ENCODE results near the gene MED29. TPM values are rescaled to one million over a fixed set of nuclear protein-coding genes. Genes with fewer than 3 reads are reported as not detected.

The MED29 gene
- total and polyA plus RNA-seq, 2 of the 13 experiments (the other 11 are each of a cell fraction or from before 2014, with no cell fraction given) = 14.0 to 19.7 TPM

- TF ChIP-seq ZBTB7B (CRISPR knock-in tag; IDR thresholded peaks at IDR 0.05) (peak; percentile 33; the same call in 1 of the 2 replicates), KDM5A (IDR thresholded peaks at IDR 0.05; ENCODE audit: borderline replicate concordance, low read length) (peak; percentile 61; the same call in 1 of the 2 replicates), EEA1 (CRISPR knock-in tag; IDR thresholded peaks at IDR 0.05; ENCODE audit: borderline replicate concordance) (peak; percentile 71; the same call in 1 of the 2 replicates), PAWR (CRISPR knock-in tag; IDR thresholded peaks at IDR 0.05; ENCODE audit: borderline replicate concordance) (no peak), RAD21 (CRISPR knock-in tag; IDR thresholded peaks at IDR 0.05) (0 out of 2 replicates have a peak, but pooled peaks have one; percentile 5), SSRP1 (CRISPR knock-in tag; IDR thresholded peaks at IDR 0.05) (no peak), KLF15 (CRISPR knock-in tag; IDR thresholded peaks at IDR 0.05; ENCODE audit: borderline replicate concordance) (0 out of 2 replicates have a peak, but pooled peaks have one; percentile 49), ZNF382 (CRISPR knock-in tag; IDR thresholded peaks at IDR 0.05; ENCODE audit: borderline replicate concordance) (no peak), RFX3 (CRISPR knock-in tag; IDR thresholded peaks at IDR 0.05) (no peak), RFX1 (IDR thresholded peaks at IDR 0.05) (no peak), ZNF766 (CRISPR knock-in tag; IDR thresholded peaks at IDR 0.05; ENCODE audit: borderline replicate concordance) (0 out of 2 replicates have a peak, but pooled peaks have one; percentile 76), ZBTB3 (CRISPR knock-in tag; IDR thresholded peaks at IDR 0.05; ENCODE audit: borderline replicate concordance, low read depth) (no peak), ZFAT (CRISPR knock-in tag; conservative IDR thresholded peaks at IDR 0.05) (no peak), ZNF230 (CRISPR knock-in tag; IDR thresholded peaks at IDR 0.05) (peak; percentile 85; the same call in 1 of the 2 replicates), ZZZ3 (CRISPR knock-in tag; IDR thresholded peaks at IDR 0.05; ENCODE audit: borderline replicate concordance) (peak; percentile 86; the same call in 1 of the 2 replicates), PTBP1 (IDR thresholded peaks at IDR 0.05; ENCODE audit: low read depth, low read length, poor library complexity, severe bottlenecking) (peak; percentile 88), ZNF557 (CRISPR knock-in tag; IDR thresholded peaks at IDR 0.05) (peak; percentile 45; the same call in 1 of the 2 replicates), CSRNP2 (CRISPR knock-in tag; conservative IDR thresholded peaks at IDR 0.05; ENCODE audit: low read depth) (no peak), ZFP62 (CRISPR knock-in tag; IDR thresholded peaks at IDR 0.05) (no peak), ZNF761 (CRISPR knock-in tag; conservative IDR thresholded peaks at IDR 0.05) (peak; percentile 71; the same call in 1 of the 2 replicates), NKX3-1 (CRISPR knock-in tag; IDR thresholded peaks at IDR 0.05) (no peak; the same call in 1 of the 2 replicates), ZNF33B (CRISPR knock-in tag; IDR thresholded peaks at IDR 0.05) (peak; percentile 89; the same call in 1 of the 2 replicates), ZNF432 (CRISPR knock-in tag; IDR thresholded peaks at IDR 0.05; ENCODE audit: borderline replicate concordance) (no peak), FOXJ3 (CRISPR knock-in tag; IDR thresholded peaks at IDR 0.05; ENCODE audit: borderline replicate concordance) (no peak), NFYC (CRISPR knock-in tag; IDR thresholded peaks at IDR 0.05) (peak; percentile 61), FOXP4 (CRISPR knock-in tag; IDR thresholded peaks at IDR 0.05) (no peak), FOSL1 (CRISPR knock-in tag; IDR thresholded peaks at IDR 0.05; ENCODE audit: borderline replicate concordance) (no peak)
Measured at GRCh38 chr19:39445196-39446111, 54.3 kb downstream of the MED29 start, which contains the start of gene SUPT5H (continued).

Measured in HepG2 (cell line).